H1 (cell line): ENCODE results near the gene ABCD2. TPM values are rescaled to one million over a fixed set of nuclear protein-coding genes. Genes with fewer than 3 reads are reported as not detected.

Experiments used
- CTCF ChIA-PET: fragments of 300-600 bp; sonication (Branson Sonifier 250); formaldehyde crosslinking; loops from one replicate; lab custom pipeline; 2021; ENCODE audit not compliant: partially characterized antibody; lab: Charles Lee
- POLR2A ChIA-PET: fragments of 300-600 bp; sonication (Branson Sonifier 250); formaldehyde crosslinking; loops from one replicate; lab custom pipeline; 2021; ENCODE audit warnings: inconsistent platforms; ENCODE audit not compliant: partially characterized antibody; lab: Charles Lee
- DNase-seq, 2 experiments: peaks; one replicate each; pipeline versions ENCODE4 v3.0.0 to v3.0.0-alpha.2; 2010 to 2022; ENCODE audit warnings: low spot score in 2 of 2, low read depth in 1 of 2, mixed read lengths in 1 of 2
- FAIRE-seq: peaks from 2 replicates; lab custom pipeline; 2011; peaks lifted over from hg19 to GRCh38; lab: Jason Lieb, UNC
- H2AFZ ChIP-seq: 2 replicates; pipeline ENCODE4 v1.8.1; 2012; ENCODE audit warnings: low read length, inconsistent platforms
- H2AK5ac ChIP-seq: 2 replicates; pipeline ENCODE4 v1.6.1; 2013; ENCODE audit warnings: low read depth, low read length
- H2BK120ac ChIP-seq: replicated peaks from 2 replicates; pipeline ENCODE3; 2013; ENCODE audit warnings: low read depth, low read length, inconsistent platforms
- H2BK12ac ChIP-seq: 2 replicates; pipeline ENCODE4 v1.6.1; 2013; ENCODE audit warnings: low read depth, low read length
- H2BK15ac ChIP-seq: 2 replicates; pipeline ENCODE4 v1.6.1; 2013; ENCODE audit warnings: low read length
- H2BK20ac ChIP-seq: 2 replicates; pipeline ENCODE4 v1.6.1; 2013; ENCODE audit warnings: low read length
- H2BK5ac ChIP-seq: 2 replicates; pipeline ENCODE4 v1.6.1; 2013; ENCODE audit warnings: low read depth, low read length
- H3K14ac ChIP-seq: 2 replicates; pipeline ENCODE4 v1.6.1; 2013; ENCODE audit warnings: inconsistent platforms; ENCODE audit not compliant: insufficient read length
- H3K18ac ChIP-seq: 2 replicates; pipeline ENCODE4 v1.6.1; 2013; ENCODE audit warnings: low read length; ENCODE audit errors: extremely low read depth
- H3K23ac ChIP-seq: 2 replicates; pipeline ENCODE4 v1.6.1; 2013; ENCODE audit warnings: inconsistent platforms; ENCODE audit not compliant: insufficient read length
- H3K23me2 ChIP-seq: 2 replicates; pipeline ENCODE4 v1.6.1; 2013; ENCODE audit warnings: low read depth, low read length
- H3K27ac ChIP-seq: 2 replicates; pipeline ENCODE4 v1.6.1; 2011; ENCODE audit warnings: low read depth, low read length, inconsistent platforms
- H3K27me3 ChIP-seq, 4 experiments: replicated peaks in 1 of 4; 1 replicate in 1 of 4; 2 replicates in 3 of 4; pipeline versions ENCODE4 v1.6.1 to v1.8.1; 2011 to 2013; ENCODE audit warnings: low read length in 3 of 4, mild to moderate bottlenecking in 3 of 4, inconsistent platforms in 2 of 4, mixed read lengths in 2 of 4, moderate library complexity in 1 of 4; ENCODE audit not compliant: control insufficient read depth in 3 of 4, insufficient read depth in 3 of 4; ENCODE audit errors: extremely low read depth in 1 of 4
- H3K36me3 ChIP-seq, 4 experiments: 2 replicates each; pipeline versions ENCODE4 v1.6.1 to v1.8.1; 2011 to 2013; ENCODE audit warnings: mild to moderate bottlenecking in 4 of 4, low read length in 3 of 4, moderate library complexity in 2 of 4, control low read depth in 1 of 4, inconsistent platforms in 1 of 4; ENCODE audit not compliant: insufficient read depth in 4 of 4, control insufficient read depth in 2 of 4
- H3K4ac ChIP-seq: replicated peaks from 2 replicates; pipeline ENCODE3; 2013; ENCODE audit warnings: low read length, low read depth, mixed read lengths, inconsistent platforms; ENCODE audit not compliant: insufficient read length
- H3K4me1 ChIP-seq, 4 experiments: replicated peaks in 1 of 4; 1 replicate in 1 of 4; 2 replicates in 3 of 4; pipeline versions ENCODE4 v1.6.1 to v1.8.1; 2011 to 2013; ENCODE audit warnings: low read length in 3 of 4, inconsistent platforms in 2 of 4, mixed read lengths in 1 of 4; ENCODE audit not compliant: insufficient read depth in 4 of 4, control insufficient read depth in 3 of 4
- H3K4me2 ChIP-seq, 2 experiments: 2 replicates each; pipeline versions ENCODE4 v1.6.1 to v1.8.1; 2011 to 2013; ENCODE audit warnings: low read depth in 2 of 2, low read length in 2 of 2, control low read depth in 1 of 2, inconsistent platforms in 1 of 2, mild to moderate bottlenecking in 1 of 2; ENCODE audit not compliant: insufficient read depth in 1 of 2
- H3K4me3 ChIP-seq, 4 experiments: fragments of 200-600, 300-600 bp in 1 of 4; sonication (generic), shearing (Covaris generic), sonication (Bioruptor Twin) in 1 of 4; 2 replicates each; pipeline versions ENCODE4 v1.5.1 to v1.8.1; 2011 to 2016; ENCODE audit warnings: low read length in 4 of 4, low read depth in 3 of 4, control low read depth in 2 of 4, inconsistent platforms in 2 of 4, mild to moderate bottlenecking in 2 of 4, mixed read lengths in 1 of 4, moderate library complexity in 1 of 4; ENCODE audit not compliant: insufficient read depth in 2 of 4; ENCODE audit errors: extremely low read depth in 1 of 4
- H3K56ac ChIP-seq: replicated peaks from 2 replicates; pipeline ENCODE3; 2013; ENCODE audit warnings: low read depth, mild to moderate bottlenecking, mixed read lengths, low read length, inconsistent platforms; ENCODE audit not compliant: insufficient read length
- H3K79me1 ChIP-seq: 2 replicates; pipeline ENCODE4 v1.6.1; 2013; ENCODE audit warnings: low read depth, low read length, control low read depth
- H3K79me2 ChIP-seq, 2 experiments: 2 replicates each; pipeline versions ENCODE4 v1.6.1 to v1.8.1; 2012 to 2013; ENCODE audit warnings: low read length in 2 of 2, mild to moderate bottlenecking in 2 of 2, inconsistent platforms in 1 of 2; ENCODE audit not compliant: insufficient read depth in 2 of 2, control insufficient read depth in 1 of 2
- H3K9ac ChIP-seq, 4 experiments: replicated peaks in 1 of 4; 1 replicate in 1 of 4; 2 replicates in 3 of 4; pipeline versions ENCODE4 v1.6.1 to v1.8.1; 2011 to 2013; ENCODE audit warnings: low read depth in 3 of 4, low read length in 3 of 4, control low read depth in 2 of 4, mild to moderate bottlenecking in 2 of 4, moderate library complexity in 2 of 4, inconsistent platforms in 1 of 4; ENCODE audit errors: extremely low read depth in 1 of 4
- H3K9me3 ChIP-seq, 2 experiments: 2 replicates each; pipeline versions ENCODE4 v1.6.1 to v1.8.1; 2012 to 2013; ENCODE audit warnings: mild to moderate bottlenecking in 2 of 2, moderate library complexity in 2 of 2, control low read depth in 1 of 2, inconsistent platforms in 1 of 2, low read depth in 1 of 2, low read length in 1 of 2, mixed read lengths in 1 of 2; ENCODE audit not compliant: insufficient read depth in 2 of 2
- H4K20me1 ChIP-seq, 2 experiments: replicated peaks in 1 of 2; 2 replicates each; pipeline versions ENCODE3 to v1.8.1; 2011 to 2013; ENCODE audit warnings: inconsistent platforms in 2 of 2, low read length in 2 of 2, mild to moderate bottlenecking in 1 of 2; ENCODE audit not compliant: insufficient read depth in 2 of 2, control insufficient read depth in 1 of 2
- H4K5ac ChIP-seq: 2 replicates; pipeline ENCODE4 v1.6.1; 2013; ENCODE audit warnings: low read length, low read depth, mixed read lengths, inconsistent platforms; ENCODE audit not compliant: insufficient read length
- H4K8ac ChIP-seq: 2 replicates; pipeline ENCODE4 v1.8.0; 2013; ENCODE audit warnings: mild to moderate bottlenecking, moderate library complexity, low read length, inconsistent platforms; ENCODE audit not compliant: insufficient read depth; ENCODE audit errors: extremely low read depth
- H4K91ac ChIP-seq: replicated peaks from 2 replicates; pipeline ENCODE3; 2013; ENCODE audit warnings: low read length, mixed read lengths, inconsistent platforms; ENCODE audit not compliant: insufficient read length
- KDM4A ChIP-seq: IDR thresholded peaks from one replicate; pipeline ENCODE4 v1.7.1; 2012; ENCODE audit warnings: low read depth, mild to moderate bottlenecking, moderate library complexity, low read length, inconsistent platforms; ENCODE audit not compliant: severe bottlenecking
- PHF8 ChIP-seq: fragments of 200-600 bp; sonication (generic); conservative IDR thresholded peaks from 2 replicates; pipeline ENCODE4 v1.7.1; 2012; ENCODE audit warnings: low read depth, mild to moderate bottlenecking, inconsistent platforms, low read length, moderate library complexity
- RFX5 ChIP-seq: IDR thresholded peaks from 2 replicates; pipeline ENCODE4 v1.6.1; 2011; ENCODE audit warnings: low read depth, low read length, improper control_type of control experiment, borderline replicate concordance
- WGBS, 2 experiments: shearing (Covaris generic) in 1 of 2; methylation state at CpG; one replicate each; pipeline versions ENCODE4 v1.1.6 to v1.1.7; 2013 to 2015; ENCODE audit warnings: low lambda C conversion rate in 2 of 2, mixed read lengths in 2 of 2, inconsistent platforms in 1 of 2, low coverage in 1 of 2, missing lambda C conversion rate in 1 of 2; ENCODE audit not compliant: insufficient replicate concordance in 2 of 2, insufficient coverage in 1 of 2, insufficient read length in 1 of 2; ENCODE audit errors: extremely low coverage in 1 of 2, missing lambda C conversion rate in 1 of 2; 5-methylcytosine and 5-hydroxymethylcytosine counted together
- polyA plus RNA-seq, 7 experiments: library from polyadenylated mRNA; depleted of rRNA in 3 of 7; stranded (reverse) in 5 of 7; unstranded in 2 of 7; fragments of >200 nt in 5 of 7; fragments of 200-250 nt in 2 of 7; gene quantifications; 1 replicate in 5 of 7; 2 replicates in 1 of 7; 4 replicates in 1 of 7; pipeline versions ENCODE4 v1.2.1 to v1.2.3, GENCODE V29; 2011 to 2013; ENCODE audit warnings: missing spikeins in 2 of 7, mixed read lengths in 2 of 7
- total RNA-seq: library from RNA; stranded (reverse); fragmentation: NEBNext Ultra II Directional; extraction: Animal tissue kit (Norgen Biotek cat#: 25700); gene quantifications from 2 replicates; pipeline ENCODE4 v1.2.1, GENCODE V29; 2021

The ABCD2 gene
- total and polyA plus RNA-seq, 2 of the 8 experiments (the other 6 are each of a cell fraction or from before 2014, with no cell fraction given), result not detected

GRCh38 chr12:39571351-39571750 lies 48.3 kb downstream of the ABCD2 start:
- no peak for FAIRE-seq
- Histone ChIP-seq H3K56ac (no peak overlapping the region), H3K18ac (no peak overlapping the region), H3K4me2 (no peak overlapping the region), H3K9ac (no peak overlapping the region), H3K4ac (no peak overlapping the region), H2BK15ac (no peak overlapping the region), H4K8ac (no peak overlapping the region), H2BK5ac (no peak overlapping the region), H2AFZ (no peak overlapping the region), H2AK5ac (no peak overlapping the region), H3K79me1 (no peaks in the 10 kb centered on the region), H3K23me2 (no peaks in the 10 kb centered on the region), H4K20me1 (no peaks in the 10 kb centered on the region), H2BK20ac (no peak overlapping the region), H3K27ac (no peak overlapping the region), H3K36me3 (peaks cover 0 to 3% (median 0%) of the 10 kb centered on the region in 4 experiments; a peak in 1 of 8 replicates), H3K4me1 (peaks cover 0 to 8% (median 4%) of the 10 kb centered on the region in 4 experiments; a peak in 4 of 7 replicates), H3K79me2 (no peaks in the 10 kb centered on the region), H3K4me3 (no peak overlapping the region), H4K5ac (no peak overlapping the region), H3K14ac (no peak overlapping the region), H3K23ac (no peak overlapping the region), H3K9me3 (peaks cover 10 to 14% of the 10 kb centered on the region in 2 experiments), H2BK12ac (no peak overlapping the region), H3K27me3 (peaks cover 0 to 1% (median 0%) of the 10 kb centered on the region in 4 experiments; a peak in 1 of 7 replicates), H4K91ac (no peak overlapping the region), H2BK120ac (no peak overlapping the region)
- ChIA-PET POLR2A (no interaction called here), CTCF (interaction anchor here (0.6 to 0.8 kb wide), 3 partner anchors 22 to 253 kb away, joined by 3 read pairs; no protein-coding TSS in a partner anchor)
- WGBS, 2 experiments, result 75% methylated on average over 4 of the region's 4 CpGs; no CpG with 5 or more reads in 1 of the 2 experiments
- no peak for DNase-seq
- TF ChIP-seq PHF8 (no peak), KDM4A (no peak), RFX5 (no peak)
